H1 (cell line): Measurements from ENCODE around the gene PEPD. TPM values are rescaled to one million over a fixed set of nuclear protein-coding genes. Genes with fewer than 3 reads are reported as not detected.

Experiments used
- ATF3 ChIP-seq: IDR thresholded peaks from 2 replicates; pipeline ENCODE4 v1.6.1; 2011; ENCODE audit warnings: low read depth, mild to moderate bottlenecking, low read length; ENCODE audit not compliant: insufficient read depth
- EGR1 ChIP-seq: IDR thresholded peaks from 2 replicates; pipeline ENCODE4 v1.6.1; 2011; ENCODE audit warnings: low read depth, low read length, borderline replicate concordance
- polyA plus RNA-seq, 7 experiments: library from polyadenylated mRNA; depleted of rRNA in 3 of 7; stranded (reverse) in 5 of 7; unstranded in 2 of 7; fragments of >200 nt in 5 of 7; fragments of 200-250 nt in 2 of 7; gene quantifications; 1 replicate in 5 of 7; 2 replicates in 1 of 7; 4 replicates in 1 of 7; pipeline versions ENCODE4 v1.2.1 to v1.2.3, GENCODE V29; 2011 to 2013; ENCODE audit warnings: missing spikeins in 2 of 7, mixed read lengths in 2 of 7
- total RNA-seq: library from RNA; stranded (reverse); fragmentation: NEBNext Ultra II Directional; extraction: Animal tissue kit (Norgen Biotek cat#: 25700); gene quantifications from 2 replicates; pipeline ENCODE4 v1.2.1, GENCODE V29; 2021

The PEPD gene
- total and polyA plus RNA-seq, 2 of the 8 experiments (the other 6 are each of a cell fraction or from before 2014, with no cell fraction given) = 84.1 to 178 TPM

GRCh38 chr19:33568706-33569105 is 47.1 kb upstream of the PEPD start (continued):
- TF ChIP-seq ATF3 (no peak), EGR1 (no peak)
